Activated CD4-positive, alpha-beta T cell treated with anti-CD3 and anti-CD28 coated beads, Interleukin-2, amount 50 U/mL, for 1 hour (primary cell): ENCODE data around the gene TAF1L.
"Not testable (repeated sequence)": the region's sequence is repeated elsewhere in the genome, so short reads cannot be mapped to it uniquely, and the experiment has no call there.

Experiments
- DNase-seq: peaks from one replicate; pipeline ENCODE4 v3.0.0-alpha.2; 2020

The TAF1L gene, protein sequence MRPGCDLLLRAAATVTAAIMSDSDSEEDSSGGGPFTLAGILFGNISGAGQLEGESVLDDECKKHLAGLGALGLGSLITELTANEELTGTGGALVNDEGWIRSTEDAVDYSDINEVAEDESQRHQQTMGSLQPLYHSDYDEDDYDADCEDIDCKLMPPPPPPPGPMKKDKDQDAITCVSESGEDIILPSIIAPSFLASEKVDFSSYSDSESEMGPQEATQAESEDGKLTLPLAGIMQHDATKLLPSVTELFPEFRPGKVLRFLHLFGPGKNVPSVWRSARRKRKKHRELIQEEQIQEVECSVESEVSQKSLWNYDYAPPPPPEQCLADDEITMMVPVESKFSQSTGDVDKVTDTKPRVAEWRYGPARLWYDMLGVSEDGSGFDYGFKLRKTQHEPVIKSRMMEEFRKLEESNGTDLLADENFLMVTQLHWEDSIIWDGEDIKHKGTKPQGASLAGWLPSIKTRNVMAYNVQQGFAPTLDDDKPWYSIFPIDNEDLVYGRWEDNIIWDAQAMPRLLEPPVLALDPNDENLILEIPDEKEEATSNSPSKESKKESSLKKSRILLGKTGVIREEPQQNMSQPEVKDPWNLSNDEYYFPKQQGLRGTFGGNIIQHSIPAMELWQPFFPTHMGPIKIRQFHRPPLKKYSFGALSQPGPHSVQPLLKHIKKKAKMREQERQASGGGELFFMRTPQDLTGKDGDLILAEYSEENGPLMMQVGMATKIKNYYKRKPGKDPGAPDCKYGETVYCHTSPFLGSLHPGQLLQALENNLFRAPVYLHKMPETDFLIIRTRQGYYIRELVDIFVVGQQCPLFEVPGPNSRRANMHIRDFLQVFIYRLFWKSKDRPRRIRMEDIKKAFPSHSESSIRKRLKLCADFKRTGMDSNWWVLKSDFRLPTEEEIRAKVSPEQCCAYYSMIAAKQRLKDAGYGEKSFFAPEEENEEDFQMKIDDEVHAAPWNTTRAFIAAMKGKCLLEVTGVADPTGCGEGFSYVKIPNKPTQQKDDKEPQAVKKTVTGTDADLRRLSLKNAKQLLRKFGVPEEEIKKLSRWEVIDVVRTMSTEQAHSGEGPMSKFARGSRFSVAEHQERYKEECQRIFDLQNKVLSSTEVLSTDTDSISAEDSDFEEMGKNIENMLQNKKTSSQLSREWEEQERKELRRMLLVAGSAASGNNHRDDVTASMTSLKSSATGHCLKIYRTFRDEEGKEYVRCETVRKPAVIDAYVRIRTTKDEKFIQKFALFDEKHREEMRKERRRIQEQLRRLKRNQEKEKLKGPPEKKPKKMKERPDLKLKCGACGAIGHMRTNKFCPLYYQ (N-terminal part only)

DNA sequence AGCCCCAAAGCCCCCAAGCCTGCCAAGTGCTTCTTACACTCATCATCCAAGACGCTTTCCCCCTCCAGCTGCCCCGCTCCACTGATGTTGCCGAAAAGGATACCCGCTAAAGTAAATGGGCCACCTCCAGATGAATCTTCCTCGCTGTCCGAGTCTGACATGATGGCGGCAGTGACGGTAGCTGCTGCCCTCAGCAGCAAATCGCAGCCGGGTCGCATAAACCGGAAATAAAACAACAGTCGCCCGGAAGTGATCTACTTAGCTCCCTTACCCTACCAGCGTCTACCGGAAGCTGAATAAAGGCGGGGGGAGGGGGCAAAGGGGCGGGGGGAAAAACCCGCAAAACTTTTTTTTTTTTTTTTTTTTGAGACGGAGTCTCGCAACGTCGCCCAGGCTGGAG is at the start of gene TAF1L:
Gene TAF1L (minus strand): TSS at position 308 of the 400 bp plus-strand sequence. CDS start 90 bp downstream, at position 218.
- no peak for DNase-seq

DNA sequence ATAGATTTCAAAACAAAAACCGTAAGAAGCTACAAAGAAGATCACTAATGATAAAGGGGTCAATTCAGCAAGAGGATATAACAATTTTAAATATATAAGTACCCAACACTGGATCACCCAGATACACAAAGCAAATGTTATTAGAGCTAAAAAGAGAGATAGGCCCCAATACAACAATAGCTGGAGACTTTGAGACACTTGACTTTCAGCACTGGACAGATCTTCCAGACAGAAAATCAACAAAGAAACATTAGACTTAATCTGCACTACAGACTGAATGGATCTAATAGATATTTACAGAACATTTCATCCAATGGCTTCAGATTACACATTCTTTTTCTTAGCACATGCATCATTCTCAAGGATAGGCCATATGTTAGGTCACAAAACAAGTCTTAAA is 46.3 kb upstream of the TAF1L start:
- DNase-seq = no peak

DNA sequence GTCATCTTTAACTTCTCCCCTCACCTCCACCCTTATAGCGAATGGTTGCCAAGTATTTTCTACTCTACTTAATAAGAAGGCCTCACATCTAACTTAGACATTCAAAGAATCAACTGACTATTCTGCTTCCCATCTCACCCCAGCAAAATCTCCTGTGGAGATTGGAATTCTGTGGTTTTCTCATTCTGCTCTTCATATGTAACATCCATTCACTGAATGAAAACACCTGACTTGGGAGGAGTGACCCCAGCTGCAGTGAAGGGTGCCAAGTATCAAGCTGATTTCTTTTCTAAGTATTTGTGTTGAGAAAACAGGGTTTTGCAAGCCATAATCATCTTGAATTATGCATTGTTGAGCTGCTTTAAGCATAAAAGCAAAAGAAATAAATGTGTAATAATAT is 42.5 kb upstream of the TAF1L start:
- no peak for DNase-seq

DNA sequence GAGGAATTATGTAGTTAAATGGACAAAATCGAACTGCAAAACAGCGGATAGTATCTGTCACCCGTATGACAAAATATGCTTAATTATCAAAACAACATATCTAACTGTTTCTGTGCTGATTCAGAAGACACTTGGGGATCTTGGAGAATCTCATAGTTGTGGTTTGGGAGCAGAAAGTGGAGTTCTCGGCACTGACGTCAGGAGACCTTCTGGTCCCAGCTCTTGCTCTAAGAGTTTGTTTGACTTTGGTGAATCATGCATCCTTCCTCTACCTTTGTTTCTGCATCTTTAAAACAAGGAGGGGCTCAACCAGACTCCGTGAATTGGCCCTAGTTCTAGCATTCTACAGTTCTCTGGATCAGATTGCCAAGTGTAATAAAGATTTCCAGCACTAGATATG is 37.0 kb upstream of the TAF1L start:
- DNase-seq = no peak

DNA sequence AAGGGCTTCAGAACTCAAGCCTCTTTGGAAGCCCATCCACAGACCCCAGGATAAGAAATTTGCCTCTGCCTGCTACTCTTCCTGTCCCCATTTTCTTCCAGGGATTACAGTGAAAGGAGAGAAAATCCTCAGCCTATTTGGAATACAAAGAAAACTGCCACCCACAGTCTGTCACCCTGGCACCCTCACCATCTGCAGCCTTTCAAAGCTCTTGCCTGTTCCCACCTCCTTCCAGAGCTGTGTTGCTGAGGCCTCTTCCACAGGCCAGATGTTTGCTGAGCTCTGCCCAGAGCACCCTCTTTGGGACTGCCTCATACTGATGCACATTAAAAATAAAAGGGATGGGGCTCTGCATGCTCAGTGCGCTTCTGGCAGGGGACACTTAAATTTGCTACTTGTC is 35.9 kb upstream of the TAF1L start:
- DNase-seq = no peak

DNA sequence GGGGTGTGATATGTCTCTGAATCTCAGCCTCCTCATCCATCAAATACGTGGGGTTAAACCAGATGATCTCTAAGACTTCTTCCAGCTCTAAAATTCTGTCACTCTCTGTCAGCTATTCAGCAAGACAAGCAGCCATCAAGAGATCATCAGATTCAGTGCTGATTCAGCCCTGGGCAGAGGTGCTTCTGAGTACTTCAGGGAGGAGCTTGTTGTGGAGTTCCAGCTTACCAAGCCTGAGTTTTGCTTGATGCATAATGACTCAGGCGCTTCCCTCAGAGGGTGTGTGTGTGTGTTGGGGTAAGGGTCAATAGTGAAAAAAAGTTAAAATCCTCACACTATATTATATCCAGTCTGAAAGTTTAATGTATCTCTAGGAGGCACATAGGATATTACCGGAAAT is 29.6 kb upstream of the TAF1L start:
- DNase-seq = no peak

DNA sequence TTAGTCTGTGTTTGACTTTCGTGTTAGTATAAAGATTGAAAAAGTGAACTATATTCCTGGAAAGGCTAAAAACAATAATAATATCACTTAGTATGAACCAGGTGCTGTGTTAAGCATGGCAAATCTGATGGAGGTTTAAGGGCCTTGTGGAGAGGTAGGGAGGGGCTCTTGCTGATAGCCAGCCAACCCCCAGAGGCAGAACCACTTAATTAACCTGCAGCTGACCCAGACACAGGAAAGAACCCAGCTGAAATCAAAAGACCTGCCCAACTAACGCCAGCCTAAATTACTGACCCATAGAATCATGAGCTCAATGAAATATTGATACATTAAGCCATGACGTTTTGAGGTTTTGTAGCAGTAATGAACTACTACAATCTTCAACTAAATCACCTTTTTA is 28.3 kb upstream of the TAF1L start:
- DNase-seq = no peak

DNA sequence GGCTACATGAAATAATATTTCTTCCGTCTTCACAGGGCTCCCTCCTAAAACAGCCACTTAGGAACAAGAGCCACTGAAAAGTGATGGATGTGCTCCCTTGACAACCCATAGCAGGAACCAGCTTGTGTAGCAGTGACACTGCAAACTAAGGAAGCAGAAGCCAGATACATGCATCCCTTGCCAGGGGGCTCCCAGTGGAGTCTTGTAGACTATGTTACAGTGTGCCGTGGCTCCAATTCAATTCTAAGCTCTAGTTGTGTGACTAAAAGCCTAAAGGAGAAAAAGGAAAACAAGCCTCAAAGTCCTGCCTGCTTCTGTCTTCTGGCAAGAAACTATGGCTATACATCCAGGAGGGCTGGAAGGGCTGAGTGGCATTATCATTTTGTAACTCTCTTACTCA is 12.2 kb upstream of the TAF1L start:
- no peak for DNase-seq

DNA sequence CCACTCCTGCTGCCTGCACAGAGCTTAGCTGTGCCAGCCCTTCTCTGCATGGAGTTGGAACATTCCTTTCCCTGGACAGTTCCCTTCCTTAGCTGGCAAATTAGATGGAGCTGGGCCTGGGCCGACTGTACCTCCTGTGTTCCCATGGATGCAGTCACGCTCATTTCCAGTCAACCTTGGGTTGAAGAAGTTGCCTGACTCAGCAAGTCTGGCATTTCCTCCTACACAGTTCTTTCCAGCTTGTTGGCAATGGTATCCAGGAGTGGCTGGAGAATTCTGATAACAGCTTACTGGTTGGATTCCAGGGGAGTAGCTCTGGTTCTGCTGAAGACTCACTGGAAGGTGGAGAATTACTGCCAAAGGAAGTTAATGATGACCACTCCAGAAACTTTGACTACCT is 9.2 kb upstream of the TAF1L start:
- no peak for DNase-seq

DNA sequence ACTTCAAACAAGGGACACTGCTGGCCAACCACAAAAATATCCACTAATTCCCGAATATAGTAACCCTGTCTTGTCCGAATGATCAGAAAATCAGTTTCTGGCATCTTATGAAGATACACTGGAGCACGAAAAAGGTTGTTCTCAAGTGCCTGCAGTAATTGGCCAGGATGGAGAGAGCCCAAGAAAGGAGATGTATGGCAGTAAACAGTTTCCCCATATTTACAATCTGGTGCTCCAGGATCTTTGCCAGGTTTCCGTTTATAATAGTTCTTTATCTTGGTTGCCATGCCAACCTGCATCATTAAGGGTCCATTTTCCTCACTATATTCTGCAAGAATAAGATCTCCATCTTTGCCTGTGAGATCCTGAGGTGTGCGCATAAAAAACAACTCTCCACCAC is 2.3 kb downstream of the TAF1L start:
- not testable (repeated sequence) for DNase-seq

DNA sequence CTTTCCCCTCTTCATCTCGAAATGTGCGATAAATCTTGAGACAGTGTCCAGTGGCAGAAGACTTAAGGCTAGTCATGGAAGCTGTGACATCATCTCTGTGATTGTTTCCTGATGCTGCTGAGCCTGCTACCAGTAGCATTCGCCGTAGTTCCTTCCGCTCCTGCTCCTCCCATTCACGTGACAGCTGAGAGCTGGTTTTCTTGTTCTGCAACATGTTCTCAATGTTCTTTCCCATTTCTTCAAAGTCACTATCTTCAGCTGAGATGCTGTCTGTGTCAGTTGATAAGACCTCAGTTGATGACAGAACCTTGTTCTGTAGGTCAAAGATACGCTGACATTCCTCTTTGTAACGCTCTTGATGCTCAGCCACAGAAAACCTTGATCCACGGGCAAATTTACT is 3.5 kb downstream of the TAF1L start:
- no peak for DNase-seq

DNA sequence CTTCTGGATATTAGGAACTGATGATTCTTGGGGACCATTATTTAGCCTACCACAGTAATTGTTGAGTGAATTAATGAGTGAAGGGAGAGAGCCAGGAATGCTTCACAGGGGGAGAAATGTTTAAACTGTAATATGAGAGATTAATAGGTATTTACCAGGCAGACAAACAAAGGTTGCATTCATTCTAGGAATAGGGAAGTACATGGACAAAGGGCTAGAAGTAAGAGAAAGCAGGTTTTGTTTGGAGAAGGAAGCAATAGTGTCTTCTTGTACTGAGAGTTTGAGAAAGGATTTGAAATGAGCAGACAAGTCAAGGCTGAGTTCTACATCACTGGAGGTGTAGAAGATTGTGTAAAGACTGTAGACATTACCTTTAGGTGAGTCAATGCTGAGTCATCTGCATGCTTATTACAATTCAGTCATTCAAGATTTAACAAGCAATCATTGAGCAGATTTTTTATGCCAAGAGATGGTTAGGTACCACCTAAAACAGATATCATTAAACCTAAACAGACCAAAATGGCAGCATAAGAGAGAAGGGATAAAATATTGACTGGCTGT is 8.0 kb downstream of the TAF1L start:
- no peak for DNase-seq

DNA sequence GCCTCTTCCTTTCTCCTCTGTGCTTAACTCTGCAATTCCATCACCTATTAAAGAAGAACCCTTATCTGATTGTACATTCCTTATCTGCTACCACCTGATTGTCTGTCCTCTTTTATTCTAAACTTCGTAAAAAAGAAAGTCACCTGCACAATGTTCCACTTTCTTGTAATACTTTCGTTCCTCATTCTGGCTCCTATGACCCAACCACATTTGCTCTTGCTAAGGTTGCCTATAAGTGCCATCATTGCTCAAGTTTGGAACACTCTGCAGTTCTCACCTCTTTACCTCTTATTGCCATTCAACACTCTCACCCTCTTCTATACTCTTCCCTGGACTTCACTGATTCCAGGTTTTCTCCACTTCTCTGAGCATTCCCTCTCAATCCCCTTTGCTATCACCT is 10.1 kb downstream of the TAF1L start:
- DNase-seq = no peak

DNA sequence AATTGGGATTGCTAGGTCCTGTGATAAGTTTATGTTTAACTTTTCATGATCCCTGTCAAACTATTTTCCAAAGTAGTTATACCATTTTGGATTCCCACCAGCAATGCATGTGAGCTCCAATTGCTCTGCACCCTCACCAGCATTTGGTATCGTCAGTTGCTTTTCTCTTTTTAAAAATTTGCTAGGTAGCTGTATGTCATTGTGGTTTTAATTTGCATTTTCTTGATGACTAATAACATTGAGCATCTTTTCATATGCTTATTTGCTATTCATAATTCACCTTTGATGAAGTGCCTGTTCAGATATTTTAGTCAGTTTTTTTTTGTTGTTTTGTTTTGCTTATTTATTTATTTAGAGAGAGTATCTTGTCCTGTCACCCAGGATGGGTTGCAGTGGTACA is 12.5 kb downstream of the TAF1L start:
- no peak for DNase-seq

DNA sequence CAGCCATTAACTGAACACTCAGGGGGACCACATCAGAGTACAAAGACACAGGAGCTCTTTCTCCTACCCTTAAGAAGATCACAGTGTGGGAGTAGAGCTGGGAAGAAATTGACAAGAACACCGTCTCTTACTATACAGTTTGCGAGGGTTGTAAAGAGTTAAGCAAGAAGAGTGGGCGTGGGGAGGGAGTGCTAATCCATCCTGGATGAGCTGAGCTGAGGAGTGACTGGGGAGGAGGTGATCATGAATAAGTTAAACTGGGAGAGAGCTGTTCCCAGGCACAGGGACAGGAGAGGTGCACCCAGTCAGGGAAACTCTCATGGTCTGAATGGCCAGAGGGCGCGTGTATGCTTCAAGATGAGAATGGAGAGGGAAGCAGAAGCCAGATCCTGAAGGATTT is 17.2 kb downstream of the TAF1L start:
- no peak for DNase-seq

DNA sequence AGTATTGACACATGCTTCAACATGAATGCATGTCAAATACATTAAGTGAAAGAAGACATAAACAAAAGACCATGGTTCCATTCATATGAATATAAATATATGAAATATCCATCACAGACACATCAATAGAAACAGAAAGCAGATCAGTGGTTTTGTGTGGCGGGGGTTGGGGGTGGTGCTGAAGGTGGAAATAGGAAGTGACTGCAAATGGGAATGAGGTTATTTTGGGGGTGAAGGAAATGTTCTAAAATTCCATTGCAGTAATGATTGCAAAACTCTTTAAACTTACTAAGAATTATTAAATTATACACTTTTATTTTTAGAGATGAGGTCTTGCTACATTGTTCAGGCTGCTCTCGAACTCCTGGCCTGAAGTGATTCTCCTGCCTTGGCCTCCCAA is 28.7 kb downstream of the TAF1L start:
- DNase-seq = no peak

DNA sequence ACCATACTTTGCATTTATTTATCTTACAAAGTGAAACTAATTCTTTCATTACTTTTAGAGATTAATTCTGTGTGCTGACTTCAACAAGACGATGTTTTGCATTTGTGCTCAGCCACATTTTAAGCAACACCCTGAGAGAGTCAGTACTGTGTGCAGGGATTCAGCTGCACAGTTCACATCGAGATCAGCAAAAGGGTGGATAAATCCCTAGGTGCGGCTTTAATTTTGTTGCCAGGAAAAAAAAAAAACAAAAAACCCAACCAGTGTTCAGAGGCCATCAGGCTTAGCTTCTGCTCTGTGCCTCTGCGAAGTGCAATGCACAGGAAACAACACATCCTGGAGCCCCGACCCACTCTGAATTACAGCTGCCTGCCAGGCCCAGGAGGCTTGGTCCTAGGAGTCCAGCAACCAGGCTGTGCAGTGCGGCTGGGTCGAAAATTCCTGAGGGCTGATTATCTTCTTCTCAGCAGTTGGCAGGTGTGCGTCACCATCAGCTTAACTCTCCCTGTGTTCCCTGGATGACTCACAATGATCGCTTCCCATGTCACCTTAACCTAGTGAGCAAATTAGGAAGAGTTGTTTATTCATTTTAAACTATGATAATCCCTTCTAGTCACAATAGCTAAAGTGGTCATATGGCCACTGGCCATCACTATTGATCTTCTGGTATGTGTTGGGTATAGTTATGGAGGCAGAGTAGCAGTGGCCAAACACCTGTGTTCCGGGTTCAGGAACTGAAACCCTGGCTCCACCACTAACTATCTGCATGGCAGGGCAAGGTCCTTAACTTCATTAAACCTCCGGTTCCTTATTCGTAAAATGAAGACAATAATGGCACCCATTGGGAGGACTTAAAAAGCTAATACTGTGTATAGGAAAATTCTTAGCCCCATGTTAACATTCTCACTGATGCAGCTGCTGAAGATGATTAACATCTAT is 31.3 kb downstream of the TAF1L start:
- DNase-seq = no peak

DNA sequence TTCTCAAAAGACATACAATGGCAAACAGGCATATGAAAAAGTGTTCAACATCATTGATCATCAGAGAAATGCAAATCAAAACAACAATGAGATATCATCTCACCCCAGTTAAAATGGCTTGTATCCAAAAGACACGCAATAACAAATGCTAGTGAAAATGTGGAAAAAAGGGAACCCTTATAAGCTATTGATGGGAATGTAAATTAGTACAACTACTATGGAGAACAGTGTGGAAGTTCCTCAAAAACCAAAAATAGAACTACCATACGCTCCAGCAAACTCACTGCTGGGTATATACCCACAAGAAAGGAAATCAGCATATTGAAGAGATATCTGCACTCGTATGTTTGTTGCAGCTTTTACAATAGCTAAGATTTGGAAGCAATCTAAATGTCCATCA is 36.4 kb downstream of the TAF1L start:
- DNase-seq = not testable (repeated sequence)

DNA sequence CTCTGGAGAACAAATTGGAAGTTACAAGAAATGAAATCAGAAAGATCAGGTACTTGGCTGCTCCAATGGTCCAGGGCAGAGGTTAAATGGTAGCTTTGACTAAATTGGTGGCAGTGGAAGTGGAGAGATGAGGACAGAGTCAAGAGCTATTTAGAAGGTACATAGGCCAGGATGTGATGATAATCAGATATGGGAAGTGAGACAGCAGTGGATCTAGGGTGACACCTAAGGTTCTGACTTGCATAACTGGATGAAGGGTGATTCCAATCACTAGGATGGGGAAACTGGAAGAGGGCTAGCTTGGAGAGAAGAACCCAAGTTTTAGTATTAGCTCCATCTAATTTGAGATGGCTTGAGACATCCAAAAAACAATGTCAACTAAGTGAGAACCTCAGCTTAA is 38.5 kb downstream of the TAF1L start:
- no peak for DNase-seq

DNA sequence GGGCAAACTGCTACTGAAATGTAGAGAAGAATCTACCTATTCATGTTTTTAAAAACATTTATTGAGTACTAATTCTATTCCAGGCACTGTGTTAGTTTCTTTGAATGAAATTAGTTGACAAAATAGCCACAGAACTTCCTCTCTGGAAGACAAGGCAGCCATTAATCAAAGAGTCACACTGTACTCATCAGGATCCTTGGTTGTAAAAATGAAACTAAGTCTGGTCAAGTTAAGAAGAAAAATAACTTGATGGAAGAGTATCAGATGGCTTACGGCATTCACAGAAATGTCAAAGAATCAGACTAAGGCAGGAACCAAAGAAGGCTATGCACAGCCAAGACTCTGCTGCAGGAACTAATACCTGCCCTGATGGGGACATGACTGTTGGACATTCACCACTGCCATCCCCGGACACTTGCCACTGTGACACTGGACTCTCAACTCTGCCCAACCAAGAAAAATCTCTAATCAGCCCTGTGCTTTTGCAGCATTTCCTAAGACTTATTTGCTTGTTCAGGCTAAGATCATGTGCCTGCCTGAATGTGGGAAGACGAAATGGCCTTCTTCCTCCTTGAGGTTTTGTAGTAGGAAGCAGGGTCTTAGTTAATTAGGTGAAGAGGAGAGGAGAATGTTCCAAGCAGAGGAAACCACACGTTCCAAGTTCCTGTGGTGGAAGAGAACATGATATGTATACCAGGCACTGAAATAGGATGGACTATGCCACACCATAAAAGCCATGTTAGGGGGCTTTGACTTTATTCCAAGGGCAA is 39.2 kb downstream of the TAF1L start:
- DNase-seq = no peak

DNA sequence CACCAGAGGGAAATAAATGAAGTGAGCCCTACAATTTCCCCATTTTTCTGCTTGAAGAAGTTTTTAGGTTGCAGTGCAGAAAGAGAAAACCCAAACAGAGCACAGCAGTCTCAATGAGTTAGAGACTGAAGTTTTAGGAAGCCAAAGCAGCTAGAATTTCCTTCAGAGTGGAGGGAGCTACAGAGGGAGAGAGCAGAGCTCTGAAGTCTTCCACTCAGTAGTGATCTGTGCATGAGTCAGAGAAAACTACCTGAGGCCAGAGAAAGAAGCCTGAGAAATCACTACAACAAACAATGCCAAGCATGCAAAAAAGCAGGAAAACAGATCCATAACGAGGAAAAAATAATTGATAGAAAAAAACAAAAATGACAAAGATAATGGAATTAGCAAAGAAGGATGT is 44.6 kb downstream of the TAF1L start:
- no peak for DNase-seq
